Lower leg skin (tissue), 3 donors: ENCODE results near the gene PARPBP.
"Not testable (repeated sequence)": the region's sequence is repeated elsewhere in the genome, so short reads cannot be mapped to it uniquely, and the experiment has no call there.

Experiments used
- POLR2A ChIP-seq, 2 donors: fragments of 450-650 bp; IDR thresholded peaks; one replicate each; pipeline ENCODE4 v1.6.1; 2016 to 2017; ENCODE audit warnings: antibody characterized with exemption in 2 of 2, mild to moderate bottlenecking in 1 of 2, moderate library complexity in 1 of 2
- TF ChIP-seq, protein P1 (sequence below), 3 donors: fragments of 450-650 bp; IDR thresholded peaks; one replicate each; pipeline ENCODE4 v1.5.1; 2016; ENCODE audit warnings: antibody characterized with exemption in 3 of 3, mild to moderate bottlenecking in 3 of 3, moderate library complexity in 2 of 3

DNA sequence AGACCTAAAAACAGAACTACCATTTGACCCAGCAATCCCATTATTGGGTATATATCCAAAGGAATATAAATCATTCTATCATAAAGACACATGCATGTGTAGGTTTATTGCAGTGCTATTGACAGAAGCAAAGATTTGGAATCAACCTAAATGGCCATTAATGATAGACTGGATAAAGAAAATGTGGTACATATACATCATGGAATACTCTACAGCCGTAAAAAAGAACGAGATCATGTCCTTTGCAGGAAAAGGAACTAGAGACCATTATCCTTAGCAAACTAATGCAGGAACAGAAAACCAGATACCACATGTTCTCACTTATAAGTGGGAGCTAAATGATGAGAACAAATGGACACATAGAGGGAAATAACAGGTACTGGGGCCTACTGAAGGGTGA is 11.5 kb downstream of the PARPBP start:
- TF ChIP-seq POLR2A (IDR thresholded peaks at IDR 0.05), result not testable (repeated sequence)
- TF ChIP-seq, protein P1, sequence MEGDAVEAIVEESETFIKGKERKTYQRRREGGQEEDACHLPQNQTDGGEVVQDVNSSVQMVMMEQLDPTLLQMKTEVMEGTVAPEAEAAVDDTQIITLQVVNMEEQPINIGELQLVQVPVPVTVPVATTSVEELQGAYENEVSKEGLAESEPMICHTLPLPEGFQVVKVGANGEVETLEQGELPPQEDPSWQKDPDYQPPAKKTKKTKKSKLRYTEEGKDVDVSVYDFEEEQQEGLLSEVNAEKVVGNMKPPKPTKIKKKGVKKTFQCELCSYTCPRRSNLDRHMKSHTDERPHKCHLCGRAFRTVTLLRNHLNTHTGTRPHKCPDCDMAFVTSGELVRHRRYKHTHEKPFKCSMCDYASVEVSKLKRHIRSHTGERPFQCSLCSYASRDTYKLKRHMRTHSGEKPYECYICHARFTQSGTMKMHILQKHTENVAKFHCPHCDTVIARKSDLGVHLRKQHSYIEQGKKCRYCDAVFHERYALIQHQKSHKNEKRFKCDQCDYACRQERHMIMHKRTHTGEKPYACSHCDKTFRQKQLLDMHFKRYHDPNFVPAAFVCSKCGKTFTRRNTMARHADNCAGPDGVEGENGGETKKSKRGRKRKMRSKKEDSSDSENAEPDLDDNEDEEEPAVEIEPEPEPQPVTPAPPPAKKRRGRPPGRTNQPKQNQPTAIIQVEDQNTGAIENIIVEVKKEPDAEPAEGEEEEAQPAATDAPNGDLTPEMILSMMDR (IDR thresholded peaks at IDR 0.05), result not testable (repeated sequence)
